GM21515 (cell line): Measurements from ENCODE around the gene SENP6.
"Not testable (repeated sequence)": the region's sequence is repeated elsewhere in the genome, so short reads cannot be mapped to it uniquely, and the experiment has no call there.

Source experiments
- ATAC-seq: cut with Tn5 transposase; IDR thresholded peaks from one replicate; pipeline ENCODE4 v1.9.1; 2021; ENCODE audit not compliant: unreplicated experiment

Gene SENP6, protein sequence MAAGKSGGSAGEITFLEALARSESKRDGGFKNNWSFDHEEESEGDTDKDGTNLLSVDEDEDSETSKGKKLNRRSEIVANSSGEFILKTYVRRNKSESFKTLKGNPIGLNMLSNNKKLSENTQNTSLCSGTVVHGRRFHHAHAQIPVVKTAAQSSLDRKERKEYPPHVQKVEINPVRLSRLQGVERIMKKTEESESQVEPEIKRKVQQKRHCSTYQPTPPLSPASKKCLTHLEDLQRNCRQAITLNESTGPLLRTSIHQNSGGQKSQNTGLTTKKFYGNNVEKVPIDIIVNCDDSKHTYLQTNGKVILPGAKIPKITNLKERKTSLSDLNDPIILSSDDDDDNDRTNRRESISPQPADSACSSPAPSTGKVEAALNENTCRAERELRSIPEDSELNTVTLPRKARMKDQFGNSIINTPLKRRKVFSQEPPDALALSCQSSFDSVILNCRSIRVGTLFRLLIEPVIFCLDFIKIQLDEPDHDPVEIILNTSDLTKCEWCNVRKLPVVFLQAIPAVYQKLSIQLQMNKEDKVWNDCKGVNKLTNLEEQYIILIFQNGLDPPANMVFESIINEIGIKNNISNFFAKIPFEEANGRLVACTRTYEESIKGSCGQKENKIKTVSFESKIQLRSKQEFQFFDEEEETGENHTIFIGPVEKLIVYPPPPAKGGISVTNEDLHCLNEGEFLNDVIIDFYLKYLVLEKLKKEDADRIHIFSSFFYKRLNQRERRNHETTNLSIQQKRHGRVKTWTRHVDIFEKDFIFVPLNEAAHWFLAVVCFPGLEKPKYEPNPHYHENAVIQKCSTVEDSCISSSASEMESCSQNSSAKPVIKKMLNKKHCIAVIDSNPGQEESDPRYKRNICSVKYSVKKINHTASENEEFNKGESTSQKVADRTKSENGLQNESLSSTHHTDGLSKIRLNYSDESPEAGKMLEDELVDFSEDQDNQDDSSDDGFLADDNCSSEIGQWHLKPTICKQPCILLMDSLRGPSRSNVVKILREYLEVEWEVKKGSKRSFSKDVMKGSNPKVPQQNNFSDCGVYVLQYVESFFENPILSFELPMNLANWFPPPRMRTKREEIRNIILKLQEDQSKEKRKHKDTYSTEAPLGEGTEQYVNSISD

DNA sequence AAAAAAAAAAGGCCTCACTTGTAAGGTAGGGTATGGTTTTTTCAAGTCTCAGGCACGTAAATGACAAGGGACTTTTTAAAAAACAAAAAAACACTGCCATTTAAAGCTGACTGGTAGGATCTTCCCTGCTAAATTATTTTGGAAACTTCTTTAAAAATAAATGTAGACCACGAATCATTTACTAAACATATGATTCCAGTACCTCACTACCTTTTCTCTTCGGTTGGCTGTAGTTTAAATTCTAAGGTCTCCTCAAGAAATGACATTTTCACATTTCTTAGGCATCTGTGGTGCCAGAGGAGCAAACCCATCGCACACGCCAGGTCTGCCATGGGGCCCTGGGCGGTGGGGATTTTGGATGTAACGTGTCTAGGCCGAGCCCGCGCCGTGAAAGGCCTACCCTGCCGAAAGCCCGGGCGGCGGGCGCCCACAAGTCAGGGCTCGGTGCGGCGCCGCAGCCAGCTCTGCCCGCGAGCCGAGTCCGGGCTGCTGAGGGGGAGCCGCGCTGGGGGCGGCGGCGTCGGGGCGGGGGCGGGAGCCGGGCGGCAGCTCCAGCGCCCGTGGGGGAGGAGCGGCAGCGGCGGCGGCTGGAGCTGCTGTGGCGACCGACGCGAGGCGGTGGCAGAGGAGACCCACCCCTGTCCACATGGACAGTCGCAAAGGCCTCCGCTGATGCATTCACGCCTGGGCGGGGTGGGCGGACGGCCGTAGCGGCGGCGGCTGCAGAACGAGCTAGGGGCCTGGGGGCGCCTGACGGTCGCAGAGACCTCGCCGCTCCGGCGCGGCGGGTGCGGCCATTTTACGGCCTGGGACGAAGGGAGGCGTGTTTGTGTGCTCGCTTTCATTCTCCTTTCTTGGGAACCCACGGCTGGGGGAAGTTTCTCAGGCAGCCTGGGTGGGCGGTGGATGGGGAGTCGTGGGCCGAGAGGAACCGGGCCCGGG lies at the start of gene SENP6:
SENP6 (plus strand) TSS at position 577 of the 942 bp plus-strand sequence. CDS start 645 bp downstream, outside the sequence.
- peak; percentile 63 for ATAC-seq

DNA sequence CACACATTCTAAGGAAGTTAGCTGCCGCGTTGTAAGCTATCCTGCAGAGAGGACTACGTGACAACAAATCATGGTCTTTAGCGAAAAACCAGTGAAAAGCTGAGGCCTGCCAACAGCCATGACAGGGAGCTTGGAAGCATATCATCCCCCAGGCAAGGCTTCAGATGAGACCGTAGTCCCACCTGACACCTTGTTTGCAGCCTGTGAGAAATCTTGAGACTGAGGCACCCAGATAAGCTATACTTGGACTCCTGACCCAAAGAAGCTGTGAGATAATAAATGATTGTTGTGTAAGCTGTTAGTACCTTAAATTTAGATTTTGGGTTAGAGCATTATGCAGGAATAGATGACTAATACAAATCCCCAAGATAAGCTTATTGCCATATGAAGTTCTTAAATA lies 45.4 kb upstream of the SENP6 start:
- ATAC-seq: no peak

DNA sequence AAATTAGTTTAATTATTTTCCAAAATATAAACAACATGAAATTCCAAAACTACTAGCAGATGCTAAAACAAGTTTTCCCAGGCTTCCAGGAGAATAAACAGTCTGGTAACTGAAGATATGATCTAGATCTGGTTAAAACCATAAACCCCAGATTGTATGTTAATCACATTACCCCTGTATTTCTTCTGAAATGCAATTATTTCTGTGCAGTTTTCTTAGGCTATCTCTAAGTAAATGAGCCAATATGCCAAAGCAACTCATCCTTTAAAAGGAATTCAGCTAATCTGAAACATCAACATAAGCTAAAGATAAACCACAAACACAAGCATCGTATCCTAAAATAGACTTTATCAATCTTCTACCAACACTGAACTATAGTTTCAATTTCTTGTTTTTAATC lies 44.6 kb upstream of the SENP6 start:
- no peak for ATAC-seq

DNA sequence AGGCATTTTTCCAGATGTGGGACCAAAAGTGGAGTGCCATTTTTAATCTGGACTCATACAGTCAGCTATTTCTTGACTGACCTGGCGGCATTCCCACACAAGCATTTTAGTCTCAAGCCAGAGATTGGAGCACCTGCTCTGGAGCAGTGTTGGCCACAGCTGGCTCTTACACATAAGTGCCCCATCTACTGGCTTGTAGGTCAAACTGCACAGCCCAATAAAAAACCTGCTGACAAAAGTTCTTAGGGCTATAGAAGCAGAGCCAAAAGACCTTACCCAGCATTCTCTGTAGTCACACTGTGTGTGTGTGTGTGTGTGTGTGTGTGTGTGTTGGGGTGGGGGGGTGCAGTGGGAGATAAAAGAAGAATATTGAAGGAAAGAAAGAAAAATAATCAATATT lies 38.6 kb upstream of the SENP6 start:
- ATAC-seq: peak; percentile 92

DNA sequence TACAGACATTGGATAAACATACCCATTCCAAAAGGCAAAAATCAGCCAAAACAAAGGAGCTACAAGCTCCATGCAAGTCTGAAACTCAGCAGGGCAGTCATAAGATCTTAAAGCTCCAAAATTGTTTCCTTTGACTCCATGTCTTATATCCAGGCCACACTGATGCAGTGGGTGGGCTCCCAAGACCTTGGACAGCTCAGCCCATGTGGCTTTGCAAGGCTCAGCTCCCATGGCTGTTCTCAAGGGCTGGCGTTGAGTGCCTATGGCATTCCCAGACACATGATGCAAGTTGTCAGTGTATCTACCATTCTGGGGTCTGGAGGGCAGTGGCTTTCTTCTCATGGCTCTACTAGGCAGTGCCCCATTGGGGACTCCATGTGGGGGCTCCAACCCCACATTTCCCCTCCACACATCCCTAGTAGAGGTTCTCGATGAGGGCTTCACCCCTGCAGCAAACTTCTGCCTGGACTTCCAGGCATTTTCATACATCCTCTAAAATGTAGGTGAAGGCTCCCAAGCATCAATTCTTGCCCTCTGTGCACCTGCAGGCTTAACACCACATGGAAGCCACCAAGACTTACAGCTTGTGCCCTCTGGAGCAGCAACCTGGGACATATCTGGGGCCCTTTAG lies 35.4 kb upstream of the SENP6 start:
- ATAC-seq: no peak

DNA sequence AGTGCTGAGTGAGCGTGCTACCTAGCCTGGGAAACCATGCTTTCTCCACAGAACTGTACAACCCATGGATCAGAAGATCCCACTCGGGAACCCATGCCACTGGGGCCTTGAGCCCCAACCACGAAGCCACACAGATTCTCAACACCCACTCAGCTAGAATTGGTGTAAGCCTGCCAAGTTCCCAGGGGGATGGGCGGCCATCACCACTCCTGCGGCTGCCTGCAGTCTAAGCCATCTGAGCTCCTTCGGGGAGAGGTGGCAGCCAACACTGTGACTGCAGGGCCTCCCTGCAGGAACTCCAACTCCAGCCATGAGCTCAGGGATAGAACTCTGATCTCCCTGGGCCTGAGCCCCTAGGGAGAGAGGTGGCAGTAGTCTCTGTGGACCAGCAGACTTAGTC lies 33.6 kb upstream of the SENP6 start:
- no peak for ATAC-seq

DNA sequence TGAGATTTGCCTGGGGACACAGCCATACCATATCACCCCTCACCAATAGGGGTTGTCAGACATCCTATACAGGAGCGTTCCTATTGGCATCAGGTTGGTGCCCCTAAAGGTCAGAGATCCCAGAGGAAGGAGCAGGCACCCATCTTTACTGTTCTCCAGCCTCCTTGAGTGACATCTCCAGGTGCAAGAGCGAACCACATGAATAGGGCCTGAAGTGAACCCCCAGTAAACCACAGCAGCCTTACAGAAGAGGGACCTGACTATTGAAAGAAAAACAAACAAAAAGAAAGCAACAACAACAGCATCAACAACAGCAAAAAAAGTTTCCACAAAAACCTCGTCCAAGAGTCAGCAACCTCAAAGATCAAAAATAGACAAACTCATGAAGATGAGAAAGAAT lies 32.7 kb upstream of the SENP6 start:
- ATAC-seq: no peak

DNA sequence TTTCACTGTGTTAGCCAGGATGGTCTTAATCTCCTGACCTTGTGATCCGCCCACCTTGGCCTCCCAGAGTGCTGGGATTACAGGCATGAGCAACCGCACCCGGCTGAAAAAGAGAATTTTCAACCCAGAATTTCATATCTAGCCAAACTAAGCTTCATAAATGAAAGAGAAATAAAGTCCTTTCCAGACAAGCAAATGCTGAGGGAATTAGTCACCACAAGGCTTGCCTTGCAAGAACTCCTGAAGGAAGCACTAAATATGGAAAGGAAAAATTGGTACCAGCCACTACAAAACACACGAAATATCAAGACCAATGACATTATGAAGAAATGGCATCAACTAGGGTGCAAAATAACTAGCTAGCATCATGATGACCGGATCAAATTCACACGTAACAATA lies 31.0 kb upstream of the SENP6 start:
- not testable (repeated sequence) for ATAC-seq

DNA sequence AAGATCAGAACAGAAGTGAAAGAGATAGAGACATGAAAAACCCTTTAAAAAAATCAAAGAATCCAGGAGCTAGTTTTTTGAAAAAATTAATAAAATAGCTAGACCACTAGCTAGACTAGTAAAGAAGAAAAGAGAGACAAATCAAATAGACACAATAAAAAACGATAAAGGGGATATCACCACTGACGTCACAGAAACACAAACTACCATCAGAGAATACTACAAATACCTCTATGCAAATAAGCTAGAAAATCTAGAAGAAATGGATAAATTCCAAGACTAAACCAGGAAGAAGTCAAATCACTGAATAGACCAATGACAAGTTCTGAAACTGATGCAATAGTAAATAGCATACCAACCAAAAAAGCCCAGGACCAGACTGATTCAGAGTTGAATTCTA lies 29.6 kb upstream of the SENP6 start:
- ATAC-seq: no peak

DNA sequence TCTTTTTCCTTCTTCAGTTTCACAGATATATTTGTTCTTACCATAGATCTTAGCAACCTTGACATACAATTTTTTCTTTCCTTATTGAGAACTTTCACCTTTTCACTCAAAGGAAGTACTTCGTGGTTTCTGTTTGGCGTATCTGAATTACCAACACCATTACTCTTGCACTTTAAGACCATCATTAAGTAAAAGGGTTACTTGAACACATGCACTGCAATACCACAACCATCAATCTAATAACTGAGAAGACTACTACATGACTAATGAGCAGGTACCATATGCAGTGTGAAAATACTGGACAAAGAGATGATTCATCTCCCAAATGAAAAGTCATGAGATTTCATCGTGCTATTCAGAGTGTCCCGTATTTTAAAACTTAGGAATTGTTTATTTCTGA lies 21.7 kb upstream of the SENP6 start:
- peak; percentile 68 for ATAC-seq

DNA sequence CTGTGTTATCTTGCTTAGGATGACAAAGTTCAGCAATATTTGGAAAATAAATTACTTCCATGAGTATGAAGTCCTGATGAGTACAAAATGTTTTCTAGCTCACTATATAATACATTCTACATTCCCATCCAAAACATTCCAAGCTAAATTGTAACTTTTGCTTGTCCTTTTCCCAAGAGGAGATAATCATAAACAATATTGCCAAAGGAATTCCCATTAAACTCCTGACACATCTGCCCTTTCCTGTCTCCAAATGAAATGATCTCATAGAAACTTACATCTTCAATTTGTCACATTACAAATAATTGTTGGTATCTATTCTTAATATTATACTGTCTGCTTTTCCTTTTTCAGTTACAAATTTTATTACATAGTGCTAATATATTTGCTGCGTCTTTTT lies 20.4 kb upstream of the SENP6 start:
- no peak for ATAC-seq

DNA sequence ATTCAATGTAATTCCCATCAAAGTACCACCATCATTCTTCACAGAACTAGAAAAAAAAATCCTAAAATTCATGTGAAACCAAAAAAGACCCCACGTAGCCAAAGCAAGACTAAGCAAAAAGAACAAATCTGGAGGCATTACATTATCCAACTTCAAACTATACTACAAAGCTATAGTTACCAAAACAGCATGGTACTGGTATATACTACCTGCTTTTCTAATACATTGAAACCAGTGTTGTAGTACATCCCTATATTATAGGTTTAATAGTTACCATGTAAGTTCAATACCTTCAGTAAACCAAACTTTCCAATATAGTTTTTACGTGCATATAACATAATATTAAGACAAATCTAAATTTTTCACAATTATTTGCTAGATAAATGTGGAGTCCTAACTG lies 17.1 kb upstream of the SENP6 start:
- not testable (repeated sequence) for ATAC-seq

DNA sequence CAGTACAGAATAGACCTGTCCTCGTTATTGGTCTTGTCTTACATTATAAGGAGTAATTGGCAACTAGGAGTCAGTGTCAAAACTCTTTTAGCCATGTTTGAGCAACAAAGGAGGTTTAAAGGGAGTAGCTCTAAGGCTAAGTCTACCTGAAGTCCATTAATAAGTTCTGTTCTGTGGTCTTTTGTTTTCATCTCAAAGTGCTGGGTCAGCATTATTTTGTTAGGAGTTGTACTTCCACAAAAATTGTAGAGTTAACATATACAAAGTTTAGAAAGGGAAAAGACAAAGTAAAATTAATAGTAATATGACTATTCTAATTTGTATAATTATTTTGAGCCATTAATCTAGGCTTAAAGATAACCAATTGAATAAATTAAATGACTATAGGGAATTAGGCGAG lies 12.7 kb upstream of the SENP6 start:
- ATAC-seq: no peak

DNA sequence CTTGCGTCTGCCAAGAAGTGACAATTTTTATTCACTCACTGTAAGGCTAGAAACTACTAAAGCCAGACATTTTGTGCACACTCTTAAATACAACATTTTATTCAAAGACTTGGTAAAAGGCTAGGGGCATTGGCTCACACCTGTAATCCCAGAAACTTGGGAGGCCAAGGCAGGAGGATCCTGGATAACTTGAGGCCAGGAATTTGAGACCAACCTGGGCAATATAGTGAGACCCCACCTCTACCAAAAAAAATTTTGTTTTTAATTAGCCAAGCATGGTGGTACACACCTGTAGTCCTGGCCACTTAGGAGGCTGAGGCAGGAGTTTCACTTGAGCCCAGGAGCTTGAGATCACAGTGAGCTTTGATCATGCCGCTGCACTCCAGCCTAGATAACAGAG lies 11.3 kb upstream of the SENP6 start:
- ATAC-seq: no peak

DNA sequence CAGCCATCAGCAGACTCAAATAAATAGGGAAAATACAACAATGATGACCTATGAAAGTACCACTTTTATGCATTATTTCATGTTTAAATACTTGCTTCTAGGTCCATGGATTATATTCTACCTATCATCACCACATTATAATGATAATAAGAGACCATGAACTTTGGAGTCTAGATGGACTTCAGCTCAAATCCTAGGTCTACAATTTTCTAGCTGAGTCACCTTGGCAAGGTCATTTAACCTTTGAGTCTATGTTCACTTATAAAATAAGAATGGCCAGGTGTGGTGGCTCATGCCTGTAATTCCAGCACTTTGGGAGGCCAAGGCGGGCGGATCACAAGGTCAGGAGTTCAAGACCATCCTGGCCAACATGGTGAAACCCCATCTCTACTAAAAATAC lies 5.3 kb upstream of the SENP6 start:
- not testable (repeated sequence) for ATAC-seq

DNA sequence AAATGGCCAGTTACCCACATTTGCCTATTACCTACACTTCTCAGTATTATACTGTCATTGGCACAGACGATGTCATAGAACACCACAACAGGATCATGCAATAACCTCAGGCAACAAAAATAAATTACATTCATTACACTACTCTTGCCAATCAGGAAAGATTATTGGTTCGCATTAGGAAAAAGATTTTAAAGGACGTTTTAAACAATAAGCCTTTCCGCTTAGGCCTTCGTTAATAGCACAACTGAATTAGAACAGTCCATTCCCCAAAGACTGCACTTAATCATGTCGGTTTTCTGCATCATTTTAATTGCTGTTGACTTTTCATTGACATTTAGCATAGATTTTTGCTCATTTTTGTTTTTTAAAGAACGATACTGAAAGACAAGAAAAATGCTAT lies 912 bp upstream of the SENP6 start:
- ATAC-seq: no peak

DNA sequence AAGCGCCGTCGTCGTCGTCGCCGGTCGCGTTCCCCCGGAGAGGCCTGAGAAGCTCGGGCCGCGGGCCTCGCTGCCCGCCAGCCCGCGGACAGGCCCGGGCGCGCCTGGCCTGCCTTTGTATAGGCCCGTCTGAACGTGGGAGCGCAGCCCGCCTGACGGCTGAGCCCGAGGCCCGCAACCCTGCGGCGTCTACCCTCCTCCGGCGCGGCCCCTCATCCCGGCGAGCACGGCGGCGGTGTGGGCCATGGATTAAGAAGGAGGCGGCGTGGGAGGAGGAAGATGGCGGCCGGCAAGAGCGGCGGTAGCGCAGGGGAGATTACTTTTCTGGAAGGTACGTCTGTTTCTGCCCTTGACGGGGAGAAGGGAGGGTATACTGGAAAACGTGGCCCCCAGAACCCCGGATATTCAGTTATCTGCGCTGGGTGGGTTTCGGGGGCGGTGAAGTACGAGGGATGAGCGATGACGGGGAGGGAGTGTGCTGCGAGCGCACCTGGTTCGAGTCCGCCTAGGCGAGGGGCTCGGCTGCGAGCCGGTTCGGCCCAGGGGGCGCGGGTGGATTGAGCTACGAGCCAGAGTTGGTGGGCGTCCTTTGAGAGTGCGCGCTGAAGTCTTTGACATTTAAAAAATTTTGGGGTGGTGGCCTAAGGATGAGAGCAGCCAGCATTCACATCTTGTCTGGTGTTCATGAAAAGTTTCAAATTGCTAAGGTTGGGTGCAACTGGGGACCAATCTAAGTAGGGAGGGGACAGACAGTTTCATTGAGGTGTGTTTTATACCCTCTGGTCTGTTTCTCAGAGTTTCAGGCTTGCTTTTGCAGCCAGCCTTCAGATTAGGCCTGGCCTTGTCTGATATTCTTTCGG lies 796 bp downstream of the SENP6 start:
- ATAC-seq: peak; percentile 40

DNA sequence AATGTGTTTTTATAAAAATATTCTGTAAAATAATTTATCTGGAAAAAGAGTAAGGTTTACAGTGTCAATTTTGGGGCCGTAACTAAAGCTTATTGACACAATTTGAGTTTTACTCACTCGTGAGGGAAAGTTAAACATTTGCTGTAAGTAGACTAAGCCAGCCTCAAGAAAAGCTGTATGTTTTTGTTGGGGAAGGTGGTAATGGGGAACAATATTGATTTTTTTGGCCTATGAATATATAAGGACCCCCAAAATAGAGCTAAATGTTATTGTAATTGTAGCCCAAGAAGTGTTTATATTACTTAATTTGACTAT lies 1.4 kb downstream of the SENP6 start:
- ATAC-seq: no peak

DNA sequence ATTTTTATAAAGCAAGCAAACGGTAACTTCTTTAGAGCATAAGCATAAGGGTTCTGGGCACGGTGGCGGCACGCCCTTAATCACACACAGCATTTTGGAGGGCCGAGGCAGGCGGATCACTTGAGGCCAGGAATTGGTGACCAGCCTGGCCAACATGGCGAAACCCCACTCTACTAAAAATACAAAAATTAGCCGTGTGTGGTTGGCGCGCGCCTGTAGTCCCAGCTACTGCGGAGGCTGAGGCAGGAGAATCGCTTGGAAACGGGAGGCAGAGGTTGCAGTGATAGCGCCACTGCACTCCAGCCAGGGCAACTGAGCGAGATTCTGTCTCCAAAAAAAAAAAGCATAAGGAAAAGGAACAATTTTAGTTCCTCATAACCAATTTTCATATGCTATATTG lies 2.6 kb downstream of the SENP6 start:
- ATAC-seq: no peak
